ENCODE results near the gene MACROD2. TPM values are rescaled to one million over a fixed set of nuclear protein-coding genes. Genes with fewer than 3 reads are reported as not detected.

The MACROD2 gene
- total and polyA plus RNA-seq, 2 donors (not counting 1 experiment from before 2014, with no cell fraction given) = 5.3 to 6.7 TPM

DNA sequence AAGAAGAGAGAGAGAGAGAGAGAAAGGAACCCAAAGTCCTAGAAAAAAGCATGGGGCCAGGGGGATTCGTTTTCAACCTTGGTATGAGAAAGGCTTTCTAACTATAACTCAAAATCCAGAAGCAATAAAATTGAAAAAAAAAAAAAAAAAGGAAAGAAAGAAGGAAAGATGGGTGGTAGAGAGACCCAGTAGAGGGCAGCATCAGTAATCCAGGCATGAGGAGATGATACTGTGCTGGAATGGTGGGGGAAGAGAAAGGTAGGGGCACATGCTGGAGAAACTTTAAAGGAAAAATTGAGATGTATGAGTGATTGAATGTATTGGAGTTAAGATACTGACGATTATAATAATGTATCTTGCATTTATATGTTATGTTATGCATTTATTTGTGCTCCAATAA lies 1382.8 kb downstream of the MACROD2 start:
- Histone ChIP-seq H3K9ac (ENCODE audit: low read length) (no peak overlapping the region), H4K20me1 (ENCODE audit: control insufficient read depth, insufficient read depth, low read length, poor library complexity, severe bottlenecking) (no peaks in the 10 kb centered on the region), H3K9me3 (ENCODE audit: control extremely low read depth in 1 of 3, control insufficient read depth in 2 of 3, insufficient read depth in 1 of 3, low read length in 2 of 3) (no peaks in the 10 kb centered on the region), H3K27ac (ENCODE audit: low read length in 2 of 2) (no peak overlapping the region), H2AFZ (ENCODE audit: insufficient read depth, low read depth, low read length, poor library complexity, severe bottlenecking) (no peak overlapping the region), H3K4me3 (ENCODE audit: control extremely low read depth in 1 of 5, extremely low read depth in 1 of 5, insufficient read depth in 1 of 5, low read depth in 2 of 5, low read length in 4 of 5) (no peak overlapping the region), H3K36me3 (replicated peaks in 1 of 2; ENCODE audit: control extremely low read depth in 1 of 2, control insufficient read depth in 1 of 2, extremely low read depth in 1 of 2, insufficient read depth in 2 of 2, low read length in 1 of 2) (no peaks in the 10 kb centered on the region), H3K4me1 (ENCODE audit: control insufficient read depth in 2 of 2, insufficient read depth in 2 of 2, low read length in 2 of 2) (no peaks in the 10 kb centered on the region), H3K27me3 (replicated peaks in 1 of 4; ENCODE audit: control extremely low read depth in 1 of 4, control insufficient read depth in 3 of 4, insufficient read depth in 4 of 4, low read length in 3 of 4) (no peaks in the 10 kb centered on the region), H3K79me2 (ENCODE audit: control insufficient read depth, insufficient read depth, low read length) (no peaks in the 10 kb centered on the region), H3K4me2 (replicated peaks; ENCODE audit: low read depth, low read length, poor library complexity, severe bottlenecking) (no peak overlapping the region)
- CTCF ChIA-PET = interaction anchor here (0.7 kb wide), 2 partner anchors 9 to 453 kb away, joined by 3 to 4 read pairs; no protein-coding TSS in a partner anchor
- ATAC-seq (ENCODE audit: low read depth) (no peak), DNase-seq (no peak)
- no peaks in the 10 kb centered on the region for H3K27me3 Mint-ChIP-seq
- no peak for TF ChIP-seq EZH2 (IDR thresholded peaks at IDR 0.05; ENCODE audit: borderline replicate concordance, insufficient read depth, low read depth, low read length, poor library complexity, severe bottlenecking)
- TF ChIP-seq, protein P1, sequence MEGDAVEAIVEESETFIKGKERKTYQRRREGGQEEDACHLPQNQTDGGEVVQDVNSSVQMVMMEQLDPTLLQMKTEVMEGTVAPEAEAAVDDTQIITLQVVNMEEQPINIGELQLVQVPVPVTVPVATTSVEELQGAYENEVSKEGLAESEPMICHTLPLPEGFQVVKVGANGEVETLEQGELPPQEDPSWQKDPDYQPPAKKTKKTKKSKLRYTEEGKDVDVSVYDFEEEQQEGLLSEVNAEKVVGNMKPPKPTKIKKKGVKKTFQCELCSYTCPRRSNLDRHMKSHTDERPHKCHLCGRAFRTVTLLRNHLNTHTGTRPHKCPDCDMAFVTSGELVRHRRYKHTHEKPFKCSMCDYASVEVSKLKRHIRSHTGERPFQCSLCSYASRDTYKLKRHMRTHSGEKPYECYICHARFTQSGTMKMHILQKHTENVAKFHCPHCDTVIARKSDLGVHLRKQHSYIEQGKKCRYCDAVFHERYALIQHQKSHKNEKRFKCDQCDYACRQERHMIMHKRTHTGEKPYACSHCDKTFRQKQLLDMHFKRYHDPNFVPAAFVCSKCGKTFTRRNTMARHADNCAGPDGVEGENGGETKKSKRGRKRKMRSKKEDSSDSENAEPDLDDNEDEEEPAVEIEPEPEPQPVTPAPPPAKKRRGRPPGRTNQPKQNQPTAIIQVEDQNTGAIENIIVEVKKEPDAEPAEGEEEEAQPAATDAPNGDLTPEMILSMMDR (IDR thresholded peaks at IDR 0.05) = no peak
- intact Hi-C loops (cut with micrococcal nuclease) = no loop called here
- no CpG with 5 or more reads among the region's 2 CpGs for WGBS (ENCODE audit: insufficient coverage)
- peaks cover 4% of the 10 kb centered on the region for H3K4me1 Mint-ChIP-seq
- no peaks in the 10 kb centered on the region for H3K9me3 Mint-ChIP-seq (ENCODE audit: insufficient read depth)
- no peak overlapping the region for H3K4me3 Mint-ChIP-seq
- POLR2A ChIA-PET = interaction anchor here (0.7 kb wide), 1 partner anchor 15 kb away, joined by 5 read pairs; no protein-coding TSS in a partner anchor
- no peak overlapping the region for H3K27ac Mint-ChIP-seq

DNA sequence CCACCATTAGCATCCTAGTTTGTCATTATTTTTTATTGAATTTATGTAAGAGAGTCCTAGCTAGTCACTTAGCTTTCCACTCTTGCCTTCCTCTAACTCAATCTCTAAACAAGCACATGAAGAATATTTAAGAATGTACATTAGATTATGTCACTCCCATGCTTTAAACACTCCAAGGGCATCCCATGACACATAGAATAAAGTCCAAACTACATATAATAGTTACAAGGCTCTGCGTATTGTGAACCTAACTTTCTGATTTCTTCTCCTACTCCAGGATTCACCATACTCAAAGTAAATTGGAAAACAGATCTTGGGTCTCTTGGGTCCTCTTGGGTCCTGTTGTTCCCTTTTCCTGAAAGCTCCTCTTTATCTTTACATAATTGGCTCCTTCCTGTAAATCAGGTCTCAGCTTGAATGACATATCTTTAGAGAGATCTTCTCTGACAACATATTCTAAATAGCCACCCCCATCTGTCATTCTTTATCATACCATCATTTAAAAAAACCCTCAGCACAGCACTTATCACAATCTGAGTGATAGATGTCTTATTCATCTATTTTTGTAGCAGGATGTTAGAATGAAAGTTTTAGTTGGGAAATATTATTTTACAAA lies 1384.5 kb downstream of the MACROD2 start:
- H3K27ac Mint-ChIP-seq = no peak overlapping the region
- no peak overlapping the region for H3K4me2 ChIP-seq (replicated peaks; ENCODE audit: low read depth, low read length, poor library complexity, severe bottlenecking)
- no peaks in the 10 kb centered on the region for H3K79me2 ChIP-seq (ENCODE audit: control insufficient read depth, insufficient read depth, low read length)
- DNase-seq = no peak
- POLR2A ChIA-PET = no interaction called here
- H3K4me1 Mint-ChIP-seq = no peaks in the 10 kb centered on the region
- ATAC-seq (ENCODE audit: low read depth) = no peak
- H4K20me1 ChIP-seq (ENCODE audit: control insufficient read depth, insufficient read depth, low read length, poor library complexity, severe bottlenecking) = no peaks in the 10 kb centered on the region
- H3K27ac ChIP-seq (ENCODE audit: low read length in 2 of 2) = no peak overlapping the region
- CTCF ChIA-PET = interaction anchor here (0.6 kb wide), 1 partner anchor 141 kb away, joined by 3 read pairs; no protein-coding TSS in a partner anchor
- intact Hi-C loops (cut with micrococcal nuclease) = no loop called here
- 100% methylated on average over 1 of the region's 1 CpG for WGBS (ENCODE audit: insufficient coverage)
- H3K27me3 ChIP-seq (replicated peaks in 1 of 4; ENCODE audit: control extremely low read depth in 1 of 4, control insufficient read depth in 3 of 4, insufficient read depth in 4 of 4, low read length in 3 of 4) = no peaks in the 10 kb centered on the region
- H2AFZ ChIP-seq (ENCODE audit: insufficient read depth, low read depth, low read length, poor library complexity, severe bottlenecking) = no peak overlapping the region
- no peak overlapping the region for H3K4me3 Mint-ChIP-seq
- no peak overlapping the region for H3K9ac ChIP-seq (ENCODE audit: low read length)
- H3K27me3 Mint-ChIP-seq = no peaks in the 10 kb centered on the region
- H3K9me3 ChIP-seq (ENCODE audit: control extremely low read depth in 1 of 3, control insufficient read depth in 2 of 3, insufficient read depth in 1 of 3, low read length in 2 of 3) = no peaks in the 10 kb centered on the region
- H3K4me3 ChIP-seq (ENCODE audit: control extremely low read depth in 1 of 5, extremely low read depth in 1 of 5, insufficient read depth in 1 of 5, low read depth in 2 of 5, low read length in 4 of 5) = no peak overlapping the region
- no peaks in the 10 kb centered on the region for H3K36me3 ChIP-seq (replicated peaks in 1 of 2; ENCODE audit: control extremely low read depth in 1 of 2, control insufficient read depth in 1 of 2, extremely low read depth in 1 of 2, insufficient read depth in 2 of 2, low read length in 1 of 2)
- no peaks in the 10 kb centered on the region for H3K9me3 Mint-ChIP-seq (ENCODE audit: insufficient read depth)
- no peaks in the 10 kb centered on the region for H3K4me1 ChIP-seq (ENCODE audit: control insufficient read depth in 2 of 2, insufficient read depth in 2 of 2, low read length in 2 of 2)
- TF ChIP-seq EZH2 (IDR thresholded peaks at IDR 0.05; ENCODE audit: borderline replicate concordance, insufficient read depth, low read depth, low read length, poor library complexity, severe bottlenecking) = no peak
- TF ChIP-seq, protein P1 (IDR thresholded peaks at IDR 0.05) = no peak
